NCI-H748 (cell line): ENCODE data around the gene DDX59.
"Not testable (repeated sequence)": the region's sequence is repeated elsewhere in the genome, so short reads cannot be mapped to it uniquely, and the experiment has no call there.

Experiments used
- DNase-seq: peaks from one replicate; lab custom pipeline; 2025; ENCODE audit not compliant: unreplicated experiment; lab: John Stamatoyannopoulos, UW

DDX59 gene

DNA sequence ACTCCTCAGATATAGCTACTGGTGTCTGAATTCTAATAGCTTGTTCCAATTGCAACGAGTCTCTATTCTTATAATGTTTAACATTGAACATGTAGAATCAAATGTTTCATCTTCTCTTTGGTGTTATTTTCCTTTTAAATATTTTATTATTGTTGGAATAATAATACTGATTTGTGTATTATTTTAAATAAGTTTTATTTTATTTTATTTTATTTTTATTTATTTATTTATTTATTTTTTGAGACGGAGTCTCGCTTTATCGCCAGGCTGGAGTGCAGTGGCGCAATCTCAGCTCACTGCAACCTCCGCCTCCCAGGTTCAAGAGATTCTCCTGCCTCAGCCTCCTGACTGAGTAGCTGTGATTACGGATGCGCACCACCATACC lies 39.2 kb downstream of the DDX59 start:
- DNase-seq: not testable (repeated sequence)

DNA sequence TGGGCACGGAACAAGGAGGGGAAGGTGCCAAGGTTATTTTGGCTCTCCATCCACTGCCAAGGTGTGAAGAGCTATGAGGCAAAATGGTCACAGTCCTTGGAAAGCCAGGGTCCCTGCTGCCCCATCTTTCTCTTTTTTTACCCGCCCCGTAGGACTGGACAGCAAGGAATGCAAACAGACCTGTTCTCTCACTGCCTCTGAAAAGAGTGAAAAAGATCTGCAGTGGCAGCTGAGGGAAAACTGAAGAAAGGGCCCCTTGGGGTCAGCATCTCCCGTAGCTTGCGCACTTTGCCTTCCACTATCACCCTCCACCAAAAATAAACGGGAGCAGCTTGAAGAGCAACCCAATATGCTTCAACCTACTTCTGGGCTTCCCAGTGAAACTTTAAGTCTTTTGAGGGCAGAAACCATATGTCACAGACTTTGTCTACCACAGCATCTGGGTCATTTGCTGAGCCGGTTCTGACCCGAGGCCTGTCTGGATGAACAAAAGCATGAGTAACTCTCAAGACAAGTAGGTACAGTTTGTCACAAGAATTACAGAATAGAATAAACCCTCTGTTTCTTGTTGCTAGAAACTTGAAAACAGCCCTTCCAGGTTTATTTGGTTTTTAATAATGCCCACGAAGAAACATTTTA lies 39.7 kb downstream of the DDX59 start:
- DNase-seq: no peak

DNA sequence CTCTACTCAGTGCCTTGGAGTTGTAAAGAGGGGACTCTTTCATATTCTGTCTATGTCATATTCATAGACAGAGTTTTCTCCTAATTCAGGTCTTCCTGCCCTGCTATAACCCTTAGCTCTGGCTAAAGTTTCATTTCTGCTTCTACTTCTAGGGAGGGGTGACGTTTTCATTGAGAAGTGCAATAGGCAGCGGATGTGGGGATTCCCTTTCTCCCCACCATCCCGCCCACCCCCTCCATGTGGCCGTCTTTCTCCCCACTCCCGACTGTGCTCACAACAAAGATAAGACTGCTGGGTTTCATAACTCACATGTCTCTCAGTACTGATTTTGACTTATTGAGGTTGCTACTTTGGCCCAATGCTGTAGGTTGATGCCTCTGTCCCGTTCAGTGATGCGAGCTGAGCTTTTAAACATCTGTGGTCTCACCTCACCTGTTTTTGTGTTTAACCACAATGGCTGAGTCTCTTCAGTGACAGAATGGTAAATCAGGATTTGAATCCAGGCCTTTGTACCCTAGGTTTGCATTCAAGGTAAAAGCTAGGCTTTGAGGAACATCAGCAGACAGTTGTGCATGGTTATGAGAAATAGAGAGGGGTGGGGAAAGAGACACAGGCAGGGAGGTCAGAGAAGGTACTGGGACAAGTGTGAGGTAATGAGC lies 41.4 kb downstream of the DDX59 start:
- DNase-seq: no peak

DNA sequence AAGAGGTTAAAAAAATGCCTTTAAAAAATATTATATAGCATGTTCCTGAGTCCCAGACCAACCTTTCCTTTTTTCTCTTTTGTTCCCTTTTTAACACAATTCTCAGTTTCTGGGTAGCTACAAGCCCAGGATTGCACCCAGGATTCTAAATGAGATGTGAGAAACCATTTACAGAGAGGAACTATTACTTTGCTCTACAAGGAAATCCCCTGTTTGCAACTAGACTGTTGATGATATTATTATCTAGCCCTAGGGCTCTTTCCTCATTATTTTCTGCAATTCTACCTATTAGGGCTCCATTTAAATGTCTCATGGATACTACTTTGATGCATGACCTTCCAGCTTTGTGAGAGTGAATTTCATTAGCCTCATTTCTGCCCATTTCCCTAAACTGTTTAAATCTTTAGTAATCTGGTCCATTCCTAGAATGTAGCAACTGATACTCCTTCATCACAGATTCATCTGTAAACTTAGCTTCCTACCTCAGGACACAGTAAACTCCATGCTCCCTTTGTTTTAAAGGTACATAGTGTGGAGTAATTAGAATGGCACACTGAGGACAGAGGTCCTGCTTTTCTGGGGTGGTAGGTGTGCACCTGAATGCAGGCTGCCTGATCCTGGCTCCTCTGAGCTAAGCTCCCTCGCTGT lies 42.0 kb downstream of the DDX59 start:
- no peak for DNase-seq

DNA sequence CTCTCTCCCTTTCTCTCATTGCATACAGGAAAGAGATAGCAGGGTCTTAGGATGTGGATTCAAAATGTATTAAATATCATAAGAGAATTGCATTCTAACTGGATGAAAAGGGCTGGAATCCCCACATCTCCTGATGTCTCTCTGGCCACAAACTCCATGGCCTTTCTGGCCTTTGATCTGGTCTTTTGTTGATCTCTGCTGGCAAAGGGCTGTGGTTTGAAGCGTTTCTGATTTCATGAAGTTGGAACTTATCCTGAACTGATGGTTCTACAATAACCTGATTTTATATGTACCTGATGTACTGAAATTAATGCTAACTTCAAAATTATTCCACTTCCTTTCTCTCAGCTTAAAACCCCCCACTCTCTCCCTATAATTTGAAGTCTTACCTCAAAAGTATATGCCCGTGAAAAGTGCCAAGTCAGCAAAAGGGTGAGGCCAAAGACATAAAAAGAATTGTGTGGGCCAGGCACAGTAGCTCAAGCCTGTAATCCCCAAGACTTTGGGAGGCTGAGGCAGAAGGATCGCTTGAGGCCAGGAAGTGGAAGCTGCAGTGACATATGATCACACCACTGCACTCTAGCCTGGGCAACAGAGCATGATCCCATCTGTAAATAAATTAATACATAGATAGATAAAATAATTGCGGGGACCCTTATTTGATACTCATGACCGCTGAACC lies 42.7 kb downstream of the DDX59 start:
- DNase-seq: no peak

DNA sequence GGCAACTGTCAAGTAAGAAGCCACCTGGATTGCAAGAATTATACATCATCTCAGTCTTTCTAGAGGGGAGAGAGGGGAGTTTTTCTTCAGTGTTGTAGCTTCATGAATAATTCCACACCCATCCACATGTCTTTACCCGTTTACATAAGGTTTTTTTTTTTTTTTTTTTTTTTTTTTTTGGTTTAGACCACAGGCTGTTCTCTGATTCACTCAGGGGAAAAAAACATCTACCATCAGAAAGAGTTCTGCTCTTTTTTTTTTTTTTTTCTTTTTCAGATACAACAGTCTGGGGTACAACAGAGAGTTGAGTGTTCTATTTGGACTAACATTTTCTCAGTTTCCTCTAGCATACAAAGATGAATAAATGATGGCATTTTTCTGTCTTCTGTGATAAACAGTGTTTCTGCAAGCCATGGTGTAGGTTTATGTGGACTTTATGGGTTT lies 44.3 kb downstream of the DDX59 start:
- DNase-seq: no peak

DNA sequence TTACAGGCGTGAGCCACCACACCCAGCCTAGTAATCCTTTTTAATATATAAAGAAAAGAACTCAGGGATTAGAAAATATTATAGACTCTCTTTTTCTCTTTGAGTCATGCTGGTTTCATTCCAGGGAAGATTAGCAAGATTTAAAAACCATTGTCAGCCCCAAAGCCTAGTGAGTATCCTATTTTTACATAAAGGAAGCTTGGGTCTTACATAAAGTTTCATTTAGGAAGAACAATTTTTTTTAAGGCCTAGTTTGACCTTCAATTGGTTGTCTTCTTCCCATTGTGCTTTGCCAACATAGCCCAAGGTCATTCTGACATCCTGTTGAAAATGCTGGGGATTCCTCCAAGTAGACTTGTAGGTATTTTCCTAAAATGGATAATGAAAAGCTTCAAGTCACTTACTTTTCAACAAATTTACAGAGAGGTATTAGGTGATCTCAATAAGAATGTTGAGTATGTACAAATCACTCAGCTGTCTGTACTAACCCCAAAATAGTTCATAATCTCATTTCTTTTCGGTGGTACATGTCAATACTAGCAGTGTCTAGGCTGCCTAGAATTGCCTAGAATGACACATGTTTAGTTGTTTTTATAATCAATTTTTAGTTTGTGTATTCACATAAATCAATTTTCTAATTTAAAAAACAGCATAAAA lies 44.9 kb downstream of the DDX59 start:
- no peak for DNase-seq

DNA sequence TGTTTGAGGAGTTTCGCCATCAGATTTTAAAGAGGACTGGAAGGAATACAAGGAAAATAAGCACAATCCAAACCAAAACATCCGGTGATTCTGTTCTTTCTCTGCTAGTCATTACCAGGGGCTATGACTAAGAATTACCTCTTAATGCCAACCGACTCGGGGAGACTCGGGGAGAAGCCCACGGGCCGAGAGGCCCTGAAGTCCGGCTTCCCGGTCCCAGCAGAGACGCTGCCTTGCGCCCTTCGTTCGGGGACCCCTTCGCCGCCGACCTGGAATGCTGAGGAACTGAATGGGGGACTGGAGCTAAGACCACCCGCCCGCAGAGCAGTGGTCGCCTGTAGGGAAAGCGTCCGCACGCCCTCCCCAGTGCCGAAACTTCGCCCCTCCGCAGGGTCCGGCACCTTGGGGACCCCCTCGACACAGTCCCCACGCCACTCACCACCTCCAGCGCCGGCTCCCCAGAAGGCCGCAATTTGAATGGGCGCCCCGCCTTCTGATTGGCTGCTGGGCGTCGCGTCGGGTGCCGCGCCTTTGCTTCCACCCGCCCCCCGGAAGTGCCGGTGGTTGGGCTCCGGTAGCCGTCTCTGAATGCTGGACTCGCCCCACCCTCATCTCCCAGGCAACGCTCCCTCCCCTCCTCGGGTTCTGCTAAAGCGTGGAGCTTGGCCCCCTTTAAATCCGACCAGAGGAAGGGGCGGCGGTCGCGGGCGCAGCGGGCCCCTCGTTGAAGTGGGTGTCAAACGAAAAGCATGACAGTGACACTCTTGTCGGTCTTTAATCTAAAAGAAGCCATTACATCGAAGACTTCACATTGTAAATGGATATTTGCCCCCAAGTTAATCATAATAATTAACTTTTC lies 49.2 kb downstream of the DDX59 start, which contains the start of gene KIF14:
Gene KIF14 (minus strand): TSS at position 479 of the 859 bp plus-strand sequence. CDS start 2,028 bp downstream, outside the sequence.
- DNase-seq: peak; percentile 92

DNA sequence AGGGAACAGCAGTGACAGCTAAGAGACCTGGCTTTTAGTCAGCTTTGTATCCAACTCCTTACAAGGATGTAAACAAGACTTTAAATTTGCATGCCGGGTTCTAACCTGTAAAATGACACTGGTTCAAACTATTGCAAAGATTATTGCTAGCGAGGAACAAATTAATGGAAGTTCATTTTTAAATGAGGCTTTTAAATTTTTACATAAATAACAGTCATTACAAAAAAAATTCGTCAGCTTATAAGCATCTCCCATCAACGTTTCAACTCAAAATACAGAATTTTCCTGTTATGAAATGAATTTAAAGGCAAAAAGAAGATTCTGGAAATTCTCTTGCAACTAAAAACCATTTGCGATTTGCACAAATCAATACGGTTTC lies 49.8 kb downstream of the DDX59 start:
- DNase-seq: no peak

DNA sequence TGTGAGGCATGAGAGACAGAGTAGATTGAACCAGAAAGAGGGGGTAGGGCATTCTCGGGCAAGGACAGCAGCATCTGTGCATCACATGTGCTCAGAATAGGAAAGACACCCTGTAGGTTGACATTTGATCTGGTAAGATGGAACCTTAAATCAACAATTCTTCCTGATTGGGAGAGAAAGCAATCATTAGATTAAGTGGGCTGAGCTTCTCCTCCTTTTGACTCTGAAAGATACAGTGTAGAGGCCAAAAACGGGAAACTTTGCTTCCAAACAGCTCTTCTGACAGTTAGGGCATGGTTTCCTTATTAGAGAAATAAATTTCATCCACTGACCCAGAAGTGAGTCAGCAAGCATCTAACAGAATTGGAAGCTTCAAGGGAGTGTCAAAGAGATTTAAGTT lies 58.9 kb downstream of the DDX59 start:
- no peak for DNase-seq

DNA sequence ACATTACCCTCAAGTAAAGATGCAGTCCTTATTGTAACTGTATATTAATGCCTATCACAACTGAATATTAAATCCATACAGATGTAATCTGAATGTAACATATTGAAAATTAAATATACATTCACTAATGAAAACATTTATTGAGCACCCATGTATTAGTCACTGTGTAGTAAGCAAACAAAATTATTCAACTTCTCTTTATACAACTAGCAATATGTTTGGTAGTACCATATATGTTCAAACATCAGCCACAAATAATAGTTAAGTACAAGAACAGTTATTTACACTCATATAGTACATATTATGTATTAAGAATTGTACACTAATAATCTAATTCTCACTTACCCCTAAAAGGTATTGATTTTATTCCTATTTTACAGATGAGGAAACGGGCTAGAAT lies 67.1 kb downstream of the DDX59 start:
- no peak for DNase-seq
